ENCODE results near the gene SYNE1.

Gene SYNE1

DNA sequence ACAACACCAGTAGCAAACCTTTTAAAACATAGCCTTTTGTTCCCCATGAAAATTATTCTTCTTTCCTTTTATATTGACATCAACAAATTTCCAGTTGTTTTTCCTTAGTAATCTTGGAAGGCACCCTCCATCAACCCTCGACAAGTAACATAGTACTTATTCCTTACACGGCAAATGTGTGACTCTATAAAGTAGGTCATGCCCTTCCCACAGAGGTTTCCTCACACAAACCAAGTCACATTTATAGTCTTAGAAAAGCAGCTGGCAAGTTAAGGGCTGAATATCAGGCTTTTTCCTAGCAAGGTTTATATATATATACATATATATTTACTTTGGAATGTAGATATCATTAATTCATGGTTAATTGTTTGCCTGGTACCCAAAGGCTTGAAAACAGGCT lies 371.5 kb downstream of the SYNE1 start:
- DNase-seq: no peak

DNA sequence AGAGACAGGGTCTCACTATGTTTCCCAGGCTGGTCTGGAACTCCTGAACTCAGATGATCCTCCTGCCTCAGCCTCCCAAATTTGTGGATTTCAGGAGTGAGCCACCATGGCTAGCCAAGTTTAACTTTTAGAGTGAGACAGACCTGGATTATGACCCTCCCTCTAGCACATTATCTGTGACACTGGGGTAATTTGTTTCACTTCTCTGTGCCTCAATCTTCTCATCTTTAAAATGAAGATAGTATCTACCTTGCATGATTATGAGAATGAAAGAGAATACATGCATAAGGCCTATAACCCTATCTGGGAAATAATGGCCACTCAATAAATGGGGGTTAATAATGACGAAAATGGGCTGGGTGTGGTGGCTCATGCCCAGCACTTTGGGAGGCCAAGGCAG lies 373.6 kb downstream of the SYNE1 start:
- DNase-seq: no peak

DNA sequence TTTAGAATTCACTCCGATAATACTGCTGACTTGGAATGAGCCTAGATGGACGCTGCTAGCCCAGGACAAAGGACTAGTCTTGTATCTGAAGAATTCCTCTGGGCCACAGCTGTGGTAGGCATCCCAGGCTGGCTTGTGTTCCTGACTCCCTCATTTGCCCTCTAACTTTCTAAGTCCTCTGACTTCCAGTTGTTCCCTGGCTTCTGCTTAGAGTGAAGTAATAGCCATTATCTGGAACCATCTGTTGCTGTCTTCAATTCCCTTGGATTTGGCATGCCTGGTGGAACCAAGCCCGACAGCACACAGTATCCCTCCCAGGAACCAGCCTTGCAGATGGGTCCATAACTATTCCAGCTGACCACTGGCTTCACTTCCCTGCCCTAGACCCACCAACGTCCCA lies 376.0 kb downstream of the SYNE1 start:
- DNase-seq: no peak

DNA sequence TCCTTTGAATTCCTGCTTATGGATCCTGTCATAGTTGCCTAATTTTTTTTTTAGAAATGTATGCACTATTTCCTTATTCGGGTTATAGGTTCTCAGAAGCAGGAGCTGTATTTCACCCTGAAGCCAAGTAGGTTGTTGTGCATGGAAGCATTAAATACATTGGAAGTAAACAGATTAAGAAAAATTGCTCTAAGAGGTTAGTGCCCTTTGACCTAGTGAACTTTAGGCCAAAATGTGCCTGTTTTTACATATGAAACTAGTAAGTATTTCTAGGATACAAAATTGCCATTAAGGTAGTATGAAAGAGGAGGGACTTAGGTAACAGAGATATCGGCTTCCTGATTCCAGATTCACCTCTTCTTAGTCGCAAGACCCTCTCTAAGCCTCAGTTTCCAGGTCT lies 377.9 kb downstream of the SYNE1 start:
- no peak for DNase-seq

DNA sequence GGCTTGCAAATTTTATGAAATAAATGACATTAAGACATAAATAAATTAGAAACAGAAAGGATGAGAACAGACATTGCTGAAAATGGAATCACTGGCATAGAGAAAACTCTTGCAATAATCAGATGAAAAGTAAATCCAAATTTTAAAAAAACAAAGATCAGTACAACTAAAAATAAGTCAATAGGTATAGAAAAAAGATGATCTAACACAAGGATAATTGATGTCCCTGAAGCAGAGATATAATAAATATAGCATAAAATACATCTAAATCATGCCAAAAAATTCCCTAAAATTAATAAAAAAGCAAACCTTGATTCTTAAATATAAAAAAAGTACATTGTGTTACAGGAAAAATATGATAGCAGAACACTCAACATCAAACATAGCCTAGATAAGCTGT lies 379.6 kb downstream of the SYNE1 start:
- no peak for DNase-seq

DNA sequence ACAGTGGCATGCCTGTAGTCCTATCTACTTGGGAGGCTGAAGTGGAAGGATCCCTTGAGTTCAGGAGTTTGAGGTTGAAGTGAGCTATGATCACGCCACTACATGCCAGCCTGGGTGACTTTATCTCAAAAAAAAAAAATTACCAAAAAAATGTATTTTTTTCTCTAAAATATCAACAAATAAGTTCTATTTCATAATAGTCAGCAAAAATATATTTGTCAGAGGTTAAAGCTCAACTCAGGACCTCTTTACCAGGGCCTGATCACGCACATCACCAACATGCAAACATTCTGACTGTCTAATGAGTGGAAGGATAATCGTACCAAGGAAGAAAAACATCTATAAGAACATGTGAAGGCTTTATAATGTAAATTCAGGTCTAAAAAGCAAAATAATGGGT lies 387.0 kb downstream of the SYNE1 start:
- no peak for DNase-seq

DNA sequence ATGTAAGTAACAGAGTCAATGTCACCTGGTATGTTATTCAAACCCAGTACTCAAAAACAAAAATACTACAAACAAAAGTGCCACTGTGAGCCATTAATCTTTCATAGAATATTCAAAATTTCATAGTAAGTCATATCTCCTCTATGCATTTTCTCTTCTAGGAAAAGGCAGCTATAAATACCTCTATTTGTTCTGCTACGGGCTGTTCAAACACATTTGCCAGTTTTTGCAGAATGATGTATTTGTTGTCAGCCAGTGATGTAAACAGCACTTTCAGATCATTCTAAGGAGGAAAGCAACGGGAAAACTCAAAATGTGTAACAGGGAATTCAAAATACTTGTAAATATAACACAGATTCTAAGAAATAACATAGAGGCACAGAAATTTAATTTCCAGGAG lies 388.2 kb downstream of the SYNE1 start:
- DNase-seq: no peak

DNA sequence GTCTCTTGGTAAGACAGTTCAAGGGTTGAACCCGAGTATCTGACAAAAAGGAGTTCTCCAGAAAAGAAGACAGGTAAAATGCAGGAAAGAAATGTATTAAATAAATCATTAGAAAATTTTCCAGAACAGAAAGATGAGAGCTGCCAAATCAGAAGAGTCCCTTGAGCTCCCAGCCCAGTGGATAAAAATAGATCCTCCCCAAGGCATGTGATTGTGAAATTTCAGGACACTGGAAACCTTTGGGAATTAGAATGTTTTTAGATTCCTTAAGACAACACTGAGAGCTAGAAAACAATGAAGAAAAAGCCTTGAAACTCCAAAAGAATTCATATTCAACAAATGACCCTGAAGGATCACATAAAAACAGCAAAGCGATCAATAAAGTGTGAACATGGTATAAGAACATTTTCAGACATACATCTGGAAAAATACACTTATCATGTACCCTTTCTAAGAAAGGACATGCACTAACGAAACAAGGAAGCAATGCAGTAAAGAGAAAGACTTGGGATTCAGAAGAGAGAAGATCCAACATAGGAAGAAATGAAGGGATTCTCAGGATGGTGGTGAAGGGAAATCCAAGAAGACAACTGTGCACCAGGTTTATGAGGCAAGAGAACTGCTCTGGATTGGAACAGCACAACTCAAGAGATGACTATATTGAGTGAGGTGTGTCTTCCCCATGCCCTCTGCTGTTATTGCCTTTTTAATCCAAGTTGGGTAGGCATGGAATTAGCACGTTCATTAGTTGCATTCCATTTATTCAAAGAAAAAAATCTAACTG lies 390.4 kb downstream of the SYNE1 start:
- DNase-seq: no peak

DNA sequence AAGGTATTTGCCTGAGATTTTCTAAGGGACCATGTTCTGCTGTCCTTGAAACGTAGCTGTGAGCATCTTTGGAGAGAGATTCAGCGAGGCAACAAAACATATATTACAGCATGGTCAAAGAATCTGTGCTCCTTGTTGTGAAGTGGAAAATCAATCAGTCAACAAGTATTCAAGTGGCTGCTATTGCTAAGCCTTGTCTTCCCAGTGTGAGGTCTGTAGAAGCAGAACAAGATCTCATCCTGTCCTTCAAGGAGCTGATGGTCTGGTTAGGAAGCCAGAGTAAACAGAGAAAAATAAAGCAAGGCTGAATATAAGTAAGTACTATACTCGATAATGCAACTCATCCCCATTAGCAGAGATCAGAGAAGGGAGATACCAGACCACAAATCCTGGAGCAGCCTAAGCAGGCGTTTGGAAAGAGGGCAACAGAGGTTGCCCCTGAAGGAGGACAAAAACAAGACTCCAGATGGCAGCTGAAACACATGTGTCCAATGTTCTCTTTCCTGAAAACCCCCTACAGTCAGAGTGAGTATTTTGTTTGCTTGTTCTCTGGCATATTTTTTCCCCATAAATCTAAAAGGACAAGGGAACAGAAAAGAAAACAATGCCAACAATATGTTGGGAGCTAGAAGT lies 392.0 kb downstream of the SYNE1 start:
- no peak for DNase-seq

DNA sequence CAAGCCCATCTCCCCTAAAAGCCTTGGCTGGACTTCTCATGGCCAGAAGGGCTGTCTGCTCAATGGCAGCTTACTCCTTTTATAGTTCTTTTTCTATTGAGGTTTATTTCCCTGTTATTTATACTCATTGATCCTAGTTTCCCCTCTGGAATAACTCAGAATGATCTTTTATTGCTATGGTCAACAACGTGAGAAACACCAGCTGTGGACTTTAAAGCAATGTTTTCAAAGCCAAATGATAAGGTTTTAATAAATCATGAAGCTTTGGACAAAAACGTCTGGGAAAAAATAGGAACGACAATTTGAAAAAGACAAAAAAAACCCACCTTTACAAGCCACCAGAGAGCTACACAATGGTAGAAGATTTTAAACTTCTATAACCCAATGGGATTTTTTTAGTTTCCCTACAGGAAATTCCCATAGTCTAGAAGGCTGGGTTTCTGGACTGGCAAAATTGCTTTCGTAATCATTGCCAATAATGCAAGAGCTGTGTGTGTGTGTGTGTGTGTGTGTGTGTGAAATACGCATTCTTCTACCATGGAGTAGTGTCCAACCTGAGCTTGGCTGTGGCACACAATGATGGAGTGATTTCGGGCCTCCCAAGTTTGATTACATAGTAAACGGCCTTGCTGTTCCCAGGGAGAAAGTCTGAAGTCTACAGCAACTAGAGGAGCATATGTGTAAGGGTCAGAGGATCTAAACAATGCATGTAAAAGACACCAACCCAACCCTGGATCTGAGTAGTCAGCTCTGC lies 396.0 kb downstream of the SYNE1 start:
- no peak for DNase-seq

DNA sequence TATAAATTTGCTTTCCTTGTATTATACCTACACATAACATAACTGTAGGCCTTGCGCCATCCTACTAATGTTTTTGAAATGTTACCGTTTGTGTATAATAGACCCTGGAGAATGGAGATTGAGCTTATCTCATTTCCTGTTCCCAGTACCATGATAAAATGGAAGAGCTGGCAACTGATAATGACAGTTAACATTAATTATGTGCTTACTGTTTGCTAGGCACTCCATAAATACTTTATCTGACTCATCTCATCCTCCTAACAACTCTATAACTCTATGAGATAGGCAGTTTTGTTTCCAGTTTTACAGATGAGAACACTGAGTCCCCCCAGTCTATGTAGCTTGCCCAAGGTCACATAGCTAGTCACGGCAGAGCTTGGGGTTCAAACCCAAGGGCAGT lies 396.7 kb downstream of the SYNE1 start:
- no peak for DNase-seq

DNA sequence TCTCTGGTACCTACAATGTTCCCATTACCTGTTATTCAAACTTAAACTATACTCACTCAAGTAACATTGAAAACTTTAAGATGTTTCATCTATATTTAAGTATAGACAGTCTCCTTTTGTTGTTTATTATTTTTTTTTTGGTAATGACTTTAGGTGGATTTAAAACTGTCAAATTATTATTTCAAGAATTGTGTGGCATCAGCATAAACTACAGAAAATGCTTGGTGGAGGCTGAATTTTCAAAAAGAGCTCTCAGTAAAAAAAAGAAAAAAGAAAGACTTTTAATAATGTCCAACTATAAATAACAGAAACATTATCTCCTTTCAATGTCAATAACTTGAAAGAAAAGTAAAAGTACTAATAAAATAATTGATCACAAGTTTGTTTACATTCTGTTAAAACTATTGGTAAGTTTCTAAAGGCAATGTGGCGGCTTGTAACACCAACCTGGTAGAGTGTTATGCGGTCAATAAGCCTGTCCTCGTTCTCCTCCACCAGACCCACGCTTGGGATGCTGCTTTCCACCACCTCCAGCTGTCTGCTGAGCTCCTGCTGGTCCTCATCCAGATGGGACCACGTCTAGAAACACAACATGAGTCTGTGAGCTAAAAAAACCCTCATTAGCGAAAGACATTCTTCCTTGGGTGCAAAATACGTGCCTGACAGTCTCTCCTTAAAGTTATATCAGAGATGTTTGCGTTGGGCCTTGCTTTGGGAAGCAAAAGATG lies 400.6 kb downstream of the SYNE1 start:
- DNase-seq: no peak

DNA sequence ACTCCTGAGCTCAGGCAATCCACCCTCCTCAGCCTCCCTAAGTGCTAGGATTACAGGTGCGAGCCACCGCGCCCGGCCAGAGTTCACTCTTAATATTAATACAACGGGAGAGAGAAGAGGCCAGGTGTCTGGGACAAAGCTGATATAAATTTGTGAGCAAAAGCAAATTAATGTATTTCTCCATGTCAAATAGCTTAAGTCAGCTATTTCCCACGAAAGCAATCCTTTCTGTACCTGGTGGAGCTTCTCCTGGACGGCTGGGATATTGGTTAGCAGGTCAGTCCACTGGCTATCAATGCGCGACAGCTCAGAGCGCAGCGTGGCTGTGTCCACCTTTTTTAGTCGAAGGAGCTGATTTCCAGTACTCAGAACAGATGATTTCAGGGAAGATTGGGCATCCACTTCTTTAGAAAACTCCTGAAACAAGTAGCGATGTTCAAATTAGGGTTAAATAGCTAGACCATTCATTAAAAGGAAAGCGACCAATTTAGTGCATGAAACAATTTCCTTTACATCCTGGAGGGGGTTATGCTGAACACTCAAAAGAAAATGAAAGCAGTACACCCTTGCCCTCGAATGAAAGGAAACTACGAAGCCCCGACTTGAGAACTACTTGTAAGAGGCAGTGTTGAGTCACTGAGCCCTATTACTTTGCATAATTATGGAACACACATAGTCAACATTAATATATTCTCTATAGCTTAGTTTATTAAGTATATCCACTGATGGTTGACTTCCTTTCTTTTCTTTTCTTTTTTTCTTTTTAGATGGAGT lies 403.4 kb downstream of the SYNE1 start:
- DNase-seq: no peak

DNA sequence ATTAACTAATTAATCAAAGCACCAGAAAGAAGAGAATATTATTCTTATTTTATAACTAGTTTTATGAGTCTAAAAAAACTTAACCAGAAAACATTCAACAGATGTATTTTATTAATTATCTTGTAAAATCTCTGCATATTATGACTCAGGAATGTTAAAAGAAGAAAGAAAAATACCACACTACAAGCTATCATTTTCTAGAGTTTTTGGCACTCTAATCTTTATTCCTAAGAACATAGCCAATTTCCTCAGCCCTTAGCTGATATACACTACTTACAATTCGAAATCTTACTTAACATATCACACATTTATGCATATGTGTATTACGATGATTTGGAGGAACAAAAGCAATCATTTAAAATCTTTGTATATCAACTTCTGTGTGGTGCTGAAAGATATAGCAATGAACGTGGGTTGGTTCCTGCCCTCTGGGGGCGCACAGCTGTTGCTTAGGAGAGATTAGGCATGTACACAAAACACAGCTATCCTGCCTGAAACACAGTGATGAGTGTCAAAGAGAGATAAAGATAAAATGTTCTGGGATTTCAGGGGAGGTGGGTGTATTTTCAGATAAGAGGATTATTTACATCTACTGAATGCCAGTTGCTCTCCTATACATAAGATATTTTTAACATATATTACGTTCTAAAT lies 404.5 kb downstream of the SYNE1 start:
- no peak for DNase-seq

DNA sequence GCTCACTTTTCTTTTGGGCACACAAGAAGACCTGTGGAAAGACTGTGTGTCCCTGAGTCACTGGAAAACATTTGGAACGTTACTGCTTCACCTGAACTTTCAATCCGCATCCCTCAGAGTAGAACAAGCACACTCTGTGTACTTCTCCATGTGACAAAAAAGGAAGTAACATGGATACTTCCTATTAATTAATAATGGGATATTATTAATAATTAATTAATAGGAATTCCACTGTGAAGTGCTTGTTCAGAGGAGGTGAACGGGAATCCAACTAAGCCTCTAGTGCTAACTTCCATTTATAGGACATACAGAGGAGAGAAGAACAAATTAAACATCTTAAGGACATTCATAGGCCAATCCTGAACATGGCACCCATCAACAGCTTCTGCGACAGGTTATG lies 407.8 kb downstream of the SYNE1 start:
- no peak for DNase-seq

DNA sequence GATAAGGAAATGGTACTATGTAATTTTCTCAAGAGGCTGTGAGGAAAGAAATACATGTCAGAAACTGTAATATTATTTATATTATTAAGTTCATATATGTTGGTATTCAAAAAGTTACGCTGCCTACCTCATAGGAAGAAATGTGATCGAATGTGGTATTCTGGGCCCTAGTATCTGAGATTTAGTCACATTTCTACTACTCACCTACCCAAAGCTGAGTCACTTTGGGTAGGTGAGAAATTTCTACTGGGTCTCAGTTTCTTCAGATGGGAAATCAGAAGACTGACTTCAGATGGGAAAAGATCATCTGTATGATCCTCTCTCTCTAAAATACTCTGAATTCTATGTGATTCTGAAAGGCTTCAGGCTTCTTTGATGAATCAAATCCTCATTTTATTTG lies 411.0 kb downstream of the SYNE1 start:
- DNase-seq: no peak

DNA sequence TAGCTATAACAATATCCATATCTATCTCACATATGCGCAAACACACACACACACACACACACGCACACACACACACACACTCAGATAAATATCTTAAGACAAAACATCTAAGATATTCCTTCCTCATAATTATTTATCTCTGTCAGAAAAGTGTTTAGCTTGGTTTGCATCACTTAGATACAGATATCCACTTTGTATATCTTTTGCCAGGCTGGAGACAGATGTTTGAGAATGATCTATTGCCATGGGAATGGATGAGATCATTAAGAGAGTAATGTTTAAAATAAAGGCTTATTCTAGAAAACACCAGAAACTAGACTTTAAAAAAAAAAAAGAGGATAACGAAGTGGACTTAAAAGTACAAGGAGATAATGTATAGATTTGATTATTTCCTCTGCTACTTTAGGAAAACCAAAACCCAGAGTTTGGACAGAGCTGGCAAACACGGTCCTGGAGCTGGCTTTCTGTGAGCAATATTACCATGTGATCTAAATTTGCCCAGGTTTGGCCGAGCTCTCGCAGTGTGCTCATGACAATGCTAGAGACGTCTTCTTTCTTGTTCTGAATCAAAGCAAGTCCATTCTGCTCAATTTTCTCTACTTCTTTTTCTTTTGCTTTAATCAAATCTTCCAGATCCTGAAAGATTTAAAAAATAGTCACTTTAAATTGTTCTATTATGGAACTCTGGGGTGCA lies 411.8 kb downstream of the SYNE1 start:
- DNase-seq: no peak

DNA sequence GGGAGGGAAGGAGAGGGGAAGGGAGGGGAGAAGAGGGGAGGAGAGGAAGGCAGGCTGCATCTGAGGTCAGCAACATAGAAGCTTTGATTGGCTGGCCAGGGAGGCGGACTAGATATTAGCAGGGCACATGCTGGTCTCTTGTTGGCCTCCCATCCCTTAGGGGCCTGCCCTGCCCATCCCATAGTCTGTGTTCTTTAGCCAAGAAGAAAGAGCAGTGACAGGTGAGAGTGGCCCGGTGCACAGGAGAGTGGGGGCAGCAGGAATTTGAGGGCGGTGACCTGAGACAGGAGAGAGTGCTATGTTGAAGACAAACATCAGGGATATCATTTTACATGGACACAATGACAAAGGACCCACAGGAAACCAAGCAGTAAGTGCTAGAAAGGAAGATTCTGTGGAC lies 413.5 kb downstream of the SYNE1 start:
- DNase-seq: no peak

DNA sequence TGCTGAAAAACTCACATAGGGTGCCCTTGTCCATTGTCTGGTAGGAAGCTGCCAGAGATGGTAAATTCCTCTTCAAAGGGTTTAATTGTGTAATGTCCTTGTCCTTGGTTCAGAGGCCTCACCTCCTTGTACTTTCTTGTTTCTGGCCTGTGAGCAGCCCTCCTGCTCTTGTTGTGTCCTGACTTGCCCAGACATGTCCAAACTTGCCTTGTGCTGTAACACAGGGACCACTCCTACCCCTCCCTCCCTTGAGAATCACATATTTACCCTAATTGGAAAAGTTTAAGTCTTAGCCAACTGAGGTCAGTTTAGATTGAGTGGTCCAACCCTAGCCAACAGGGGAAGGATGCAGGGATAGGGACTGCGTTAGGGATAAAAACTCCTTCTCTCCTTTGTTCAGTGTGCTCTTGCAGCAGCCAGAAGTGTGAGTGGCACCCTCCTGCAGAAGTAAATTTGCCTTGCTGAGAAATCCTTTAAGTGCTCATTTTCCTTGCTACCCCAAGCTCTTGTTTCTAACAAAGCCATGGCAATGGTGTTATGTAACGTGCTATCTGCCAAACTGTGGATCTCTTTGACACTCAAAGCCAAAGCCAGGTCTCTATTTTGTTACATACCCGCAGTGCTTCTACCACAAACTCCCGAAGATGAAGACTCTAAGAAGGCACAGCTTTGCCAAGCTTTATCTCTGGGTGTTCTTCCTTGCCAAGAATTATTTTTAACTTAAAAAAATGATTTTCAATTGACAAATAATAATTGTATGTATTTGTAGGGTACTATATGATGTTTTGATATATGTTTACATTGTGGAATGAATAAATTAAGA lies 415.1 kb downstream of the SYNE1 start:
- DNase-seq: no peak

DNA sequence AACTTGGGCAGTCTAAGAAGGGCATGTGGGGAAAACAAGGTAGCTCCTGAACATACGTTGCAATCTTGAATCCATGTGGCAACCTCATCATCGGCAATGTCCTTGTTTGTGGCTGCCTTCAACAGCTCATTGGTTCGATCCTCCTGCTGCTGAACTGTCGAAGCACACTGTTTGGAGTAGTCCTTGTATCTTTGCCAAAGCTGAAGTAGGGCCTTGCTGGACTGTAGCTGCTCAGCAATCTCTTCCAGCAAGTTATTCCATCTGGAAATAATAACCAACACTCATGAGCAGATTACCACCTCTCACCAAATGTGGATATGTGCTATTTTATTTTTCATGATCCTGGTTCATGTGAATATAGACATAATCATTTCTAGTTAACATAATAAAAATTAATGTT lies 416.4 kb downstream of the SYNE1 start:
- DNase-seq: no peak

DNA sequence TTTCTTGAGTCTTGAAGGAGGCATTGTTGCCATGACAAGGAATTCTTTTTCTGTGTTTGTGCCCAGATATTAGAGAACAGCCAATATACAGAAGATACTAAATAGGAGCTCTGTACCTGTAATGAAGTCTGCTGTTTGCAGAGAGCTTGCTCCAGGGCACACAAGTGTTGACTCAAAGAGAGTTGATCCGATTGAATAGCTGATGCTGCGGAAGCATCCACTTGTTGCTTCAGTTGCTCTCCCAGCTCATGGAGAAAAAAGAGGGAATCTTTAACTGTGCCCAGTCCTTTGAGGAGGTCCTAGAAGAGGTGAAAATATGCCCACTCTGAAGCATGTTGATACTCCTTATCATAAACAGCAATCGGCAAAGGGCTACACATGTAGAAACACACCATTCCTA lies 418.3 kb downstream of the SYNE1 start:
- no peak for DNase-seq
